ENCODE data around the gene TMEM205. TPM values are rescaled to one million over a fixed set of nuclear protein-coding genes. Genes with fewer than 3 reads are reported as not detected.
A peak's percentile ranks its signal among the peaks of the same experiment; 100 is the strongest.

The TMEM205 gene
- total and polyA plus RNA-seq, 4 donors: 101 to 166 (median 127) TPM

- no peak for ATAC-seq (ENCODE audit: insufficient read depth, low FRiP score)
- no peak for TF ChIP-seq CTCF (IDR thresholded peaks at IDR 0.05; ENCODE audit: control extremely low read depth, extremely low read depth)
Observed at GRCh38 chr19:11387162-11388034, 41.3 kb upstream of the TMEM205 start.

GRCh38 chr19:11384778-11385129, 38.7 kb upstream of the TMEM205 start:
- ATAC-seq (ENCODE audit: insufficient read depth, low FRiP score): no peak
- H3K4me1 ChIP-seq (ENCODE audit: control insufficient read depth in 5 of 5, insufficient read depth in 5 of 5, low read length in 5 of 5): peaks cover 0 to 23% (median 6%) of the 10 kb centered on the region in 5 donors
- no peaks in the 10 kb centered on the region for H3K36me3 ChIP-seq (ENCODE audit: control insufficient read depth in 4 of 4, insufficient read depth in 4 of 4, low read length in 4 of 4)
- TF ChIP-seq CTCF (IDR thresholded peaks at IDR 0.05; ENCODE audit: control extremely low read depth, extremely low read depth): no peak
- H3K9ac ChIP-seq (ENCODE audit: insufficient read depth in 1 of 2, low read length in 2 of 2): no peak overlapping the region
- H3K9me3 ChIP-seq (ENCODE audit: control insufficient read depth in 4 of 4, insufficient read depth in 3 of 4, low read length in 3 of 4): peaks cover 0 to 2% (median 0%) of the 10 kb centered on the region in 4 donors
- DNase-seq: no peak
- no peak overlapping the region for H3K27ac ChIP-seq (ENCODE audit: low read depth in 1 of 2, low read length in 1 of 2)
- no peak overlapping the region for H3K4me3 ChIP-seq
- H3K27me3 ChIP-seq (ENCODE audit: control insufficient read depth in 3 of 3, insufficient read depth in 3 of 3, low read length in 2 of 3): peaks cover 0 to 7% (median 6%) of the 10 kb centered on the region in 3 donors
- 73 to 84% methylated on average over 5 of the region's 5 CpGs for WGBS, 2 donors

More at GRCh38 chr19:11387162-11388034, 41.3 kb upstream of the TMEM205 start:
- Histone ChIP-seq H3K9me3 (ENCODE audit: control insufficient read depth in 4 of 4, insufficient read depth in 3 of 4, low read length in 3 of 4) (peaks cover 0 to 5% (median 0%) of the 10 kb centered on the region in 4 donors), H3K27me3 (ENCODE audit: control insufficient read depth in 3 of 3, insufficient read depth in 3 of 3, low read length in 2 of 3) (peaks cover 0 to 7% (median 3%) of the 10 kb centered on the region in 3 donors), H3K4me3 (no peak overlapping the region), H3K4me1 (ENCODE audit: control insufficient read depth in 5 of 5, insufficient read depth in 5 of 5, low read length in 5 of 5) (peaks cover 0 to 13% (median 6%) of the 10 kb centered on the region in 5 donors), H3K36me3 (ENCODE audit: control insufficient read depth in 4 of 4, insufficient read depth in 4 of 4, low read length in 4 of 4) (no peaks in the 10 kb centered on the region), H3K27ac (ENCODE audit: low read depth in 1 of 2, low read length in 1 of 2) (no peak overlapping the region), H3K9ac (ENCODE audit: insufficient read depth in 1 of 2, low read length in 2 of 2) (no peak overlapping the region)
- peak in 2 of 3 donors; percentile 27 to 44 for DNase-seq
- WGBS, 2 donors: 55 to 58% methylated on average over 19 of the region's 19 CpGs

- peak overlapping the region in 1 of 2 donors; percentile 30 for H3K27ac ChIP-seq (ENCODE audit: low read depth in 1 of 2, low read length in 1 of 2)
- 1 to 6% methylated on average over 9 of the region's 9 CpGs for WGBS, 2 donors
- H3K9ac ChIP-seq (ENCODE audit: insufficient read depth in 1 of 2, low read length in 2 of 2): no peak overlapping the region
- peaks cover 0 to 2% (median 0%) of the 10 kb centered on the region in 4 donors for H3K9me3 ChIP-seq (ENCODE audit: control insufficient read depth in 4 of 4, insufficient read depth in 3 of 4, low read length in 3 of 4)
- peak overlapping the region; percentile 33 for H3K4me3 ChIP-seq
- TF ChIP-seq CTCF (IDR thresholded peaks at IDR 0.05; ENCODE audit: control extremely low read depth, extremely low read depth): no peak
- H3K27me3 ChIP-seq (ENCODE audit: control insufficient read depth in 3 of 3, insufficient read depth in 3 of 3, low read length in 2 of 3): peaks cover 0 to 7% (median 6%) of the 10 kb centered on the region in 3 donors
- ATAC-seq (ENCODE audit: insufficient read depth, low FRiP score) (no peak), DNase-seq (peak in 1 of 3 donors; percentile 32)
- H3K36me3 ChIP-seq (ENCODE audit: control insufficient read depth in 4 of 4, insufficient read depth in 4 of 4, low read length in 4 of 4): no peaks in the 10 kb centered on the region
- H3K4me1 ChIP-seq (ENCODE audit: control insufficient read depth in 5 of 5, insufficient read depth in 5 of 5, low read length in 5 of 5): peaks cover 0 to 23% (median 6%) of the 10 kb centered on the region in 5 donors
Observed at GRCh38 chr19:11383706-11384048, 37.6 kb upstream of the TMEM205 start.

All from lung (tissue), 12 donors.